Measurements from ENCODE around the gene REG1A.

The REG1A gene

GRCh38 chr2:79120194-79120713 lies at the start of gene REG1A:
TSS of gene REG1A (plus strand) at chr2:79120488. CDS start at chr2:79120862, 374 bp downstream.
- no peak for DNase-seq (ENCODE audit: low read depth, low spot score)

GRCh38 chr2:79071078-79071477 lies 49.2 kb upstream of the REG1A start:
- DNase-seq (ENCODE audit: low read depth, low spot score), result no peak

- DNase-seq (ENCODE audit: low read depth, low spot score), result no peak
Measured at GRCh38 chr2:79082987-79083386, 37.3 kb upstream of the REG1A start.

- no peak for DNase-seq (ENCODE audit: low read depth, low spot score)
Measured at GRCh38 chr2:79083597-79084251, 36.6 kb upstream of the REG1A start.

- DNase-seq (ENCODE audit: low read depth, low spot score), result no peak
Measured at GRCh38 chr2:79084495-79085135, 35.7 kb upstream of the REG1A start.

GRCh38 chr2:79085382-79085781 lies 34.9 kb upstream of the REG1A start:
- no peak for DNase-seq (ENCODE audit: low read depth, low spot score)

GRCh38 chr2:79086255-79086654 lies 34.0 kb upstream of the REG1A start:
- DNase-seq (ENCODE audit: low read depth, low spot score), result no peak

- DNase-seq (ENCODE audit: low read depth, low spot score), result no peak
Measured at GRCh38 chr2:79087785-79088364, 32.4 kb upstream of the REG1A start, which contains the start of gene REG1B. TSS of gene REG1B (minus strand) at chr2:79087993. CDS start at chr2:79087612, 381 bp downstream.

GRCh38 chr2:79090693-79091092 lies 29.6 kb upstream of the REG1A start:
- DNase-seq (ENCODE audit: low read depth, low spot score), result no peak

- DNase-seq (ENCODE audit: low read depth, low spot score), result no peak
Measured at GRCh38 chr2:79097843-79098242, 22.4 kb upstream of the REG1A start.

GRCh38 chr2:79099140-79099686 lies 21.1 kb upstream of the REG1A start:
- no peak for DNase-seq (ENCODE audit: low read depth, low spot score)

GRCh38 chr2:79100285-79100684 lies 20.0 kb upstream of the REG1A start:
- DNase-seq (ENCODE audit: low read depth, low spot score), result no peak

GRCh38 chr2:79101024-79101423 lies 19.3 kb upstream of the REG1A start:
- no peak for DNase-seq (ENCODE audit: low read depth, low spot score)

GRCh38 chr2:79103214-79103613 lies 17.1 kb upstream of the REG1A start:
- no peak for DNase-seq (ENCODE audit: low read depth, low spot score)

- DNase-seq (ENCODE audit: low read depth, low spot score), result no peak
Measured at GRCh38 chr2:79105259-79105658, 15.0 kb upstream of the REG1A start.

GRCh38 chr2:79112269-79112668 lies 8.0 kb upstream of the REG1A start:
- no peak for DNase-seq (ENCODE audit: low read depth, low spot score)

- DNase-seq (ENCODE audit: low read depth, low spot score), result no peak
Measured at GRCh38 chr2:79114797-79115494, 5.3 kb upstream of the REG1A start.

- DNase-seq (ENCODE audit: low read depth, low spot score), result no peak
Measured at GRCh38 chr2:79116997-79117928, 3.0 kb upstream of the REG1A start.

GRCh38 chr2:79122676-79123075 lies 2.4 kb downstream of the REG1A start:
- no peak for DNase-seq (ENCODE audit: low read depth, low spot score)

GRCh38 chr2:79124907-79125720 lies 4.8 kb downstream of the REG1A start:
- no peak for DNase-seq (ENCODE audit: low read depth, low spot score)

All from ELF-1 (cell line).